KOPT-K1 (cell line): Measurements from ENCODE around the gene SLAIN1.

Experiments
- H3K27ac ChIP-seq: fragments of 200-600 bp; sonication (generic); 2 replicates; pipeline ENCODE4 v1.5.1; 2016; ENCODE audit warnings: antibody characterized with exemption, mild to moderate bottlenecking, low read depth, low read length; ENCODE audit not compliant: poor library complexity, severe bottlenecking
- H3K36me3 ChIP-seq: fragments of 200-600 bp; sonication (generic); 2 replicates; pipeline ENCODE4 v1.5.1; 2017; ENCODE audit warnings: antibody characterized with exemption, mild to moderate bottlenecking, low read length, moderate library complexity; ENCODE audit not compliant: insufficient read depth
- H3K9me3 ChIP-seq: fragments of 200-600 bp; sonication (generic); 2 replicates; pipeline ENCODE4 v1.5.1; 2017; ENCODE audit warnings: antibody characterized with exemption, low read length, mild to moderate bottlenecking; ENCODE audit not compliant: insufficient read depth, poor library complexity, severe bottlenecking

SLAIN1 gene

DNA sequence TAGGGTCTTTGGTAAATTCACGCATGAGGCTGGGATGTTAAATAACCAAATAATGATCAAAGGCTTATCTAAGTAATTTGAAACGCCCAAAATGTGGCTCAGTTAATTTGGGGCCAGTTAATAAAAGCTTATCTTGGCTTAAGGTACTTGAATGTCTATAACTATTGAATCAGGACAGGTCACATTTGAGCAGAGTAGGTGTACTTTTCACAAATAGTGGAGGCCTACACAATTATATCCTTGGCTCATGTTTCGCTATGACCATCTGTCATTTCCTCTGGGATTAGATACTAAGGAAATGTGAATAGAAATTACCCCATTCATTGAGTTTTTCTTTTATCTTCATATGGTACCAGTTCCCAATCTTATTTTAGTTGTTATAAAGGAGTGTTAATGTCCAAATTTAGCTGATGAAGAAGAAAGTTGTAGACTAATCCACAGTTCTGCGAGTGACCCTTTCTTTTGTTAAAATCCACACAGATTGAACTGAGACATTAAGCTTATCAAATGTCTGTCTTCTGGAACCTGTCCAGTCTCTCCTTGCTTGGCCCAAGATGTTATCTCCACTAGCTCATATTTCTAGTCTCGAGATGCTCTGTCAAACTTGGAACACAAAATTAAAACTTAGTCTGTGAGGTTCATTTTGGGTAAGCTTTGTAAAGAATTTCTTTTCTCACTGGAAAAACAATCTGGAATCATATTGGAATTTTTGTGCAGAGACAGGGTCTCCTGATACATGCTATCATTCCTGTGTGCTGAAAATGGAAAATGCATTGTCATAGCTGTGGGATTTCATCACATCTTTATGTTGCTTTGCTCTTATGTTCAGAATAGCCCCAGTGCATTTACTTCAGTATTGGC lies 31.0 kb downstream of the SLAIN1 start:
- Histone ChIP-seq H3K36me3 (peaks cover 76% of the 10 kb centered on the region), H3K9me3 (peaks cover under 1% of the 10 kb centered on the region), H3K27ac (no peak overlapping the region)

DNA sequence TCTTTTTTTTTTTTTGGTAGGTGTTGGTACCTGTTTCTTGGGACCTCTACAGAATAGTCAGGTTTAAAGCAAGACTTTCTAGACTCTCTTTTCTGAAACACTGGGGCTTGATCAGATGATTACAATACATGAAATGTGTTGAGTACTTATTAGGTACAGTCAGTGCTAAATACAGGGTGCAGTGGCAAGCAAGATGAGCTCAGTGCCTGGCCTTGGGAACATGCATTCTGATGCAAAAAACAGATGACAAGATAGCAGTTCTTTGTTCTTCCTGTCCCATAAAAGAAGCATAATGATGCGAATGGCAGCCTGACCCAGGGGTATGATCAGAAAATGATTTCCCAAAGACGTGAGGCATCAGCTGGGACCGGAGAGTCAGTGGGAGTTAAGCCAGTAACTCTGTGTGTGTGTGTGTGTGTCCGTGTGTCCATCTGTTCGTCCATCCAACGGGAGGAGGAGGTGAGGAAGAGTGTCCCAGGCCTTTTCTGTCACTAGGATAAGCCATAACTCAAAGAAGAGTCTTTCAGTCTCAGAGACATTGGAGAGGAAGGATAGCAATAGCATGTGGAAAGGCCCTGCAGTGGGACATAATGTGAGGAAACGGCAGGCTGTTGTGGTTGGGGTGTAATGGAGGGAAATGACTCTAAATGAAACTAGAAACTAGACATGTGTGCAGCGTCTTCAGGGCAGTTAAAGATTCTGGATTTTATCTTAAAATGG lies 32.2 kb downstream of the SLAIN1 start:
- no peaks in the 10 kb centered on the region for H3K9me3 ChIP-seq
- peaks cover 76% of the 10 kb centered on the region for H3K36me3 ChIP-seq
- H3K27ac ChIP-seq = peak overlapping the region; percentile 15

DNA sequence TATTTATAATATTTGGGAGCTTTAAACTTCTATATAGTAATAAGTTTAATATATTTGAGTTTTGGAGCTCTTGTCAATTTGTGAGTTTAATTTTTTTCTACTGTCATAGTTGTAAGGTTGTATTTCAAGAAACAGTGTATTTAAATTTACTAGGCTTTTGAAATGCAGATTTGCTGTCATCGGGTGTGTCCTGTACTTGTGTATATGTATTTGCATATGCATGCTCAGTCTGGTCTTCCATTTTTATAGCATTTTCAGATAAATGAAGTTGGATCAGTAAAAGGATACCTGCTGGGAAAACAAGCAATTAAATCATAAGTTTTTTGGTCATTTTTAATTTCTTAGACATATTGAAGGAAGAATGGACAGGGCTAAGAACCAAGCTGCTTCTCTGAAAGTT lies 33.1 kb downstream of the SLAIN1 start:
- H3K9me3 ChIP-seq = no peaks in the 10 kb centered on the region
- peaks cover 73% of the 10 kb centered on the region for H3K36me3 ChIP-seq
- H3K27ac ChIP-seq = no peak overlapping the region

DNA sequence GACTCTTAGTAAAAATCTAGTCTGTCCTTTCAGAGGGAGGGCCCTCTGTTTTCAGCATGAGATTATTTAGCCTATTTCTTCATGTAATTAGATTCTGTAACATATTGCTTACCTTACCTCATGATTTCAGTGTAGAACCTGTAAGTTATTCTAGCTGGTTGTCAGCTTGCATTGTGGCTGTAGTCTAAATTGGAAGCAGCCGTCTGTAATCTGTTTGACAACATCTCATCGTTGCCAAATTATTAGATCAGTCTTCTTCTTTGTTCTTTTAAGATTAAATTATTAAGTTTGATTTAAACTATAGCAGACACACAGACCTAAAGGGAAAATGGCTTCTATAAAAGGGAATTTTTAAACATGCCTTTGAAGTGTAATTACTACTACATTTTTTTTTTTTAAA lies 34.8 kb downstream of the SLAIN1 start:
- Histone ChIP-seq H3K27ac (no peak overlapping the region), H3K9me3 (no peaks in the 10 kb centered on the region), H3K36me3 (peaks cover 72% of the 10 kb centered on the region)

GRCh38 chr13:77733674-77734073 lies 36.2 kb downstream of the SLAIN1 start:
- H3K27ac ChIP-seq = no peak overlapping the region
- peaks cover 68% of the 10 kb centered on the region for H3K36me3 ChIP-seq
- no peaks in the 10 kb centered on the region for H3K9me3 ChIP-seq

- H3K27ac ChIP-seq = no peak overlapping the region
- H3K36me3 ChIP-seq = peaks cover 59% of the 10 kb centered on the region
- no peaks in the 10 kb centered on the region for H3K9me3 ChIP-seq
These were observed 40.2 kb downstream of the SLAIN1 start for GRCh38 chr13:77737583-77738200.

- Histone ChIP-seq H3K36me3 (peaks cover 64% of the 10 kb centered on the region), H3K27ac (no peak overlapping the region), H3K9me3 (no peaks in the 10 kb centered on the region)
These were observed 42.7 kb downstream of the SLAIN1 start for GRCh38 chr13:77740097-77740735.

GRCh38 chr13:77740931-77741596 lies 43.6 kb downstream of the SLAIN1 start:
- Histone ChIP-seq H3K9me3 (no peaks in the 10 kb centered on the region), H3K27ac (no peak overlapping the region), H3K36me3 (peaks cover 62% of the 10 kb centered on the region)

DNA sequence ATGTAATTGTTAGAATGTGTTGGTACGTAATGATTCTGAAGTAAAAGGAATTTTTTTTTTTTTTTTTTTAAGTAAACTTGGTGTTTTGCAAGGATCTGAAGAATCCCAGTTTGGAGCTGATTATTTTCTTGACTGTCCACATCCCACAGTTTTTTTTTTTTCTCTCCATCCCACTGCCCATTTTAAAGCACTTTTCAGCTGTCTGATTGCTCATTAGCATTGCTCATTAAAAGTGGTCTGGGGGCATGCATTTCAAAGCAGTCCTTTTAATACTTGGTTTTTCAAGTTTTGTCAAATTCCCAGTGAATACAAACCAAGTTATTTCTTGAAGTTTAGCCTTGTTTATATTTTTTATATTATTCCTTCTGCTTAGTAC lies 44.1 kb downstream of the SLAIN1 start:
- no peak overlapping the region for H3K27ac ChIP-seq
- no peaks in the 10 kb centered on the region for H3K9me3 ChIP-seq
- peaks cover 64% of the 10 kb centered on the region for H3K36me3 ChIP-seq

DNA sequence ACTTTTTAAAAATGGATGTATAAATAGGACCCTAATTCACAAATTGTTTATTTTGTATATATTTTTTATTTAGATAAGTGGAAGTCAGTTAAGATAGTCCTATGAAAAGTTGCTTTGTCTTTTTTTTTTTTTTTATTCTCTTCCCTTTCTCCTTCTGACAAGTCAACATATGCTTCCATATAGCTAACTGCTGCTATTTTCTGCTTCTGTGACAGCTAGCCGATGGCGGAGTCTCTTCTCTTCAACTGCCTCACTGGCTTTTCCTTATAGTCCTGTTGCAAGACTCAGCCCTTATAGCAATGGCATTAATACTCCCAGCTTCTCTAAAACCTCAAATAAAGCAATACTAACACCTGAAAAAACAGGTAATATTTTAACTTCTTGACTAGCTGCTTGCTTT lies 45.3 kb downstream of the SLAIN1 start:
- Histone ChIP-seq H3K9me3 (no peaks in the 10 kb centered on the region), H3K36me3 (peaks cover 64% of the 10 kb centered on the region)

GRCh38 chr13:77745784-77746183 lies 48.3 kb downstream of the SLAIN1 start:
- H3K27ac ChIP-seq = no peak overlapping the region
- peaks cover 68% of the 10 kb centered on the region for H3K36me3 ChIP-seq
- no peaks in the 10 kb centered on the region for H3K9me3 ChIP-seq

More for the DNA sequence above, 45.3 kb downstream of the SLAIN1 start:
- no peak overlapping the region for H3K27ac ChIP-seq

GRCh38 chr13:77749344-77749880 lies 51.9 kb downstream of the SLAIN1 start:
- H3K27ac ChIP-seq = no peak overlapping the region
- H3K9me3 ChIP-seq = no peaks in the 10 kb centered on the region
- H3K36me3 ChIP-seq = peaks cover 60% of the 10 kb centered on the region

DNA sequence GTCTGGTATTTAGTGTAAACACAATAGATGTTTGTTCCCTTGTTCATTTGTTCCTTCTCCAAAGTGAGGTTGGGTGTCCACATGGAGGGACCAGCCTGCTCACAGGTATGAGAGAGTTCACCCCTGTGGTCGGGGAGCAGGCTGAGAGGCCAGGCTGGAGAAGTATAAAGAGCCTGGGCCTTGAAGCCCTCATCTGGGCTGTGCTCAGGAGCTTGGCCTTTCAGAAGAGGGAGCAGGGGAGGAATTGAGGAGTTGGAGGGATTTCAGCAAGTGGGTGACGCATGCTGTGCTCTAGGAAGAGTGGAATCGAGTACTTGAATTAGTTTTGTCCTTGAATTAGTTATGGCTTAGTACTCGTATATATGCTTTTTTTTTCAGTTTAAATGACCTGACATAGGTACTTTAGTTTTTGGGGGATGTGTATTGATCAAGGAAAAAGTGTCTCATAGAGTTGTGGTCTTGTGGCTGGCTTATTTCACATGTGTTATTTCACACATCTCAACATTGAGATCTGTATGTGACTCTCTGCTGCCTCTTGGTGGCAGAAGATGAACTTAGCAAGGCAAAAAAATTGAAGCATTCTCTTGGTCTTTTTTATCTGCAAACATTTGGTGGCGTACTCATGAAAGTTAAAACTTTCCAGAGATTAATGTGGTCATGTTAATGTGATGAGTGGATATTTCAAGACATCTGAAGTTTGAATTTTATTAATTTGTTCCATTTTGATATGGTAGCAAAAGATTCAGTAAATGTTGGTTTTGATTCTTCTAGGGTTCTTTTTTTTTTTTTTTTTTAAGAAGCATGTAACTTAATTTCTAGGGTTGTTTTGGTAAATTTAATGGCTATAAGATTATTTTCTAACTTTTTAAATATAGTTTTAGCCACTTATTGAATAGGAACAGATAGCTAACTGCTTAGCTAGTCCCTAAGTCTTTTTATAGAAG lies 54.3 kb downstream of the SLAIN1 start:
- no peak overlapping the region for H3K27ac ChIP-seq
- H3K36me3 ChIP-seq = peaks cover 53% of the 10 kb centered on the region
- H3K9me3 ChIP-seq = no peaks in the 10 kb centered on the region
